OCI-LY1 (cell line): Measurements from ENCODE around the gene IFNL3.

Source experiments
- H2AFZ ChIP-seq: fragments of 200-600 bp; sonication (generic), shearing (Covaris generic); 2 replicates; pipeline ENCODE4 v1.6.0; 2014; ENCODE audit warnings: antibody characterized with exemption, mild to moderate bottlenecking, low read length
- H3F3A ChIP-seq: fragments of 200-600 bp; sonication (generic), shearing (Covaris generic); 2 replicates; pipeline ENCODE4 v1.6.0; 2014; ENCODE audit warnings: mild to moderate bottlenecking, antibody characterized with exemption, low read length, moderate library complexity; ENCODE audit not compliant: insufficient read depth
- H3K27ac ChIP-seq: fragments of 200-600 bp; sonication (generic); 2 replicates; pipeline ENCODE4 v1.5.1; 2014; ENCODE audit warnings: low read length, mixed run types, mild to moderate bottlenecking, low read depth; ENCODE audit not compliant: poor library complexity, severe bottlenecking
- H3K27me3 ChIP-seq: fragments of 200-600 bp; sonication (generic); 2 replicates; pipeline ENCODE4 v1.6.0; 2014; ENCODE audit warnings: antibody characterized with exemption, mild to moderate bottlenecking, low read length, moderate library complexity; ENCODE audit not compliant: insufficient read depth
- H3K36me3 ChIP-seq: fragments of 200-600 bp; sonication (generic); 2 replicates; pipeline ENCODE4 v1.6.1; 2014; ENCODE audit warnings: mild to moderate bottlenecking, antibody characterized with exemption, low read length, moderate library complexity, mixed read lengths; ENCODE audit not compliant: insufficient read depth
- H3K4me1 ChIP-seq: fragments of 200-600 bp; sonication (generic); 2 replicates; pipeline ENCODE4 v1.5.1; 2014; ENCODE audit warnings: mild to moderate bottlenecking, low read length, moderate library complexity; ENCODE audit not compliant: insufficient read depth, severe bottlenecking
- H3K4me2 ChIP-seq: fragments of 200-600 bp; sonication (generic), shearing (Covaris generic); 2 replicates; pipeline ENCODE4 v1.6.1; 2014; ENCODE audit warnings: low read length
- H3K4me3 ChIP-seq: fragments of 200-600 bp; sonication (generic); 2 replicates; pipeline ENCODE4 v1.5.1; 2014; ENCODE audit warnings: low read length, low read depth, mild to moderate bottlenecking, mixed read lengths; ENCODE audit not compliant: poor library complexity, severe bottlenecking
- H3K79me2 ChIP-seq: fragments of 200-600 bp; shearing (Covaris generic); 2 replicates; pipeline ENCODE4 v1.6.1; 2016; ENCODE audit warnings: mixed run types, low read length, mixed read lengths; ENCODE audit not compliant: insufficient read depth
- H3K9ac ChIP-seq: fragments of 200-600 bp; sonication (generic), shearing (Covaris generic); 2 replicates; pipeline ENCODE4 v1.6.1; 2014; ENCODE audit warnings: mild to moderate bottlenecking, low read length, mixed read lengths
- H3K9me2 ChIP-seq: fragments of 200-600 bp; sonication (generic), shearing (Covaris generic); 2 replicates; pipeline ENCODE4 v1.6.1; 2014; ENCODE audit warnings: low read depth, mild to moderate bottlenecking, low read length, mixed read lengths
- H3K9me3 ChIP-seq: fragments of 200-600 bp; shearing (Covaris generic); 2 replicates; pipeline ENCODE4 v1.6.1; 2014; ENCODE audit warnings: low read length, mixed read lengths
- H4K20me1 ChIP-seq: fragments of 200-600 bp; sonication (generic), shearing (Covaris generic); 2 replicates; pipeline ENCODE4 v1.6.0; 2016; ENCODE audit warnings: mild to moderate bottlenecking, low read length; ENCODE audit not compliant: insufficient read depth
- EZH2 ChIP-seq: fragments of 200-600 bp; sonication (generic), shearing (Covaris generic); IDR thresholded peaks from 2 replicates; pipeline ENCODE4 v1.8.0; 2017; ENCODE audit warnings: borderline replicate concordance, mixed run types, mild to moderate bottlenecking, antibody characterized with exemption, low read length, moderate library complexity, mixed read lengths
- TF ChIP-seq, protein P1 (sequence below): fragments of 200-600 bp; sonication (generic), shearing (Covaris generic); IDR thresholded peaks from 2 replicates; pipeline ENCODE4 v1.5.1; 2017; ENCODE audit warnings: mild to moderate bottlenecking, antibody characterized with exemption, low read length, moderate library complexity, mixed read lengths

Gene IFNL3

GRCh38 chr19:39238944-39239343 lies 5.9 kb downstream of the IFNL3 start:
- H3K79me2 ChIP-seq, result no peaks in the 10 kb centered on the region
- TF ChIP-seq, protein P1, sequence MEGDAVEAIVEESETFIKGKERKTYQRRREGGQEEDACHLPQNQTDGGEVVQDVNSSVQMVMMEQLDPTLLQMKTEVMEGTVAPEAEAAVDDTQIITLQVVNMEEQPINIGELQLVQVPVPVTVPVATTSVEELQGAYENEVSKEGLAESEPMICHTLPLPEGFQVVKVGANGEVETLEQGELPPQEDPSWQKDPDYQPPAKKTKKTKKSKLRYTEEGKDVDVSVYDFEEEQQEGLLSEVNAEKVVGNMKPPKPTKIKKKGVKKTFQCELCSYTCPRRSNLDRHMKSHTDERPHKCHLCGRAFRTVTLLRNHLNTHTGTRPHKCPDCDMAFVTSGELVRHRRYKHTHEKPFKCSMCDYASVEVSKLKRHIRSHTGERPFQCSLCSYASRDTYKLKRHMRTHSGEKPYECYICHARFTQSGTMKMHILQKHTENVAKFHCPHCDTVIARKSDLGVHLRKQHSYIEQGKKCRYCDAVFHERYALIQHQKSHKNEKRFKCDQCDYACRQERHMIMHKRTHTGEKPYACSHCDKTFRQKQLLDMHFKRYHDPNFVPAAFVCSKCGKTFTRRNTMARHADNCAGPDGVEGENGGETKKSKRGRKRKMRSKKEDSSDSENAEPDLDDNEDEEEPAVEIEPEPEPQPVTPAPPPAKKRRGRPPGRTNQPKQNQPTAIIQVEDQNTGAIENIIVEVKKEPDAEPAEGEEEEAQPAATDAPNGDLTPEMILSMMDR, result no peak
- no peak for TF ChIP-seq EZH2
- H3K4me3 ChIP-seq, result no peak overlapping the region
- peaks cover 8% of the 10 kb centered on the region for H3K4me1 ChIP-seq
- H3K27ac ChIP-seq, result no peak overlapping the region
- no peaks in the 10 kb centered on the region for H3K9me2 ChIP-seq
- no peaks in the 10 kb centered on the region for H3K9me3 ChIP-seq
- no peak overlapping the region for H3K9ac ChIP-seq
- no peaks in the 10 kb centered on the region for H3F3A ChIP-seq
- H3K27me3 ChIP-seq, result no peaks in the 10 kb centered on the region
- H3K36me3 ChIP-seq, result no peaks in the 10 kb centered on the region
- no peak overlapping the region for H3K4me2 ChIP-seq
- no peaks in the 10 kb centered on the region for H4K20me1 ChIP-seq
- no peak overlapping the region for H2AFZ ChIP-seq

- H3K4me3 ChIP-seq, result no peak overlapping the region
- no peak for TF ChIP-seq EZH2
- TF ChIP-seq, protein P1, result no peak
- H3K9ac ChIP-seq, result no peak overlapping the region
- H3K4me1 ChIP-seq, result peaks cover 8% of the 10 kb centered on the region
- no peaks in the 10 kb centered on the region for H3K79me2 ChIP-seq
- no peaks in the 10 kb centered on the region for H3K9me2 ChIP-seq
- no peak overlapping the region for H2AFZ ChIP-seq
- H3K4me2 ChIP-seq, result peak overlapping the region; percentile 43
- H4K20me1 ChIP-seq, result no peaks in the 10 kb centered on the region
- no peak overlapping the region for H3K27ac ChIP-seq
- H3K36me3 ChIP-seq, result no peaks in the 10 kb centered on the region
- H3K27me3 ChIP-seq, result no peaks in the 10 kb centered on the region
- no peaks in the 10 kb centered on the region for H3F3A ChIP-seq
- H3K9me3 ChIP-seq, result no peaks in the 10 kb centered on the region
These were observed 6.6 kb downstream of the IFNL3 start for GRCh38 chr19:39238209-39238608.

DNA sequence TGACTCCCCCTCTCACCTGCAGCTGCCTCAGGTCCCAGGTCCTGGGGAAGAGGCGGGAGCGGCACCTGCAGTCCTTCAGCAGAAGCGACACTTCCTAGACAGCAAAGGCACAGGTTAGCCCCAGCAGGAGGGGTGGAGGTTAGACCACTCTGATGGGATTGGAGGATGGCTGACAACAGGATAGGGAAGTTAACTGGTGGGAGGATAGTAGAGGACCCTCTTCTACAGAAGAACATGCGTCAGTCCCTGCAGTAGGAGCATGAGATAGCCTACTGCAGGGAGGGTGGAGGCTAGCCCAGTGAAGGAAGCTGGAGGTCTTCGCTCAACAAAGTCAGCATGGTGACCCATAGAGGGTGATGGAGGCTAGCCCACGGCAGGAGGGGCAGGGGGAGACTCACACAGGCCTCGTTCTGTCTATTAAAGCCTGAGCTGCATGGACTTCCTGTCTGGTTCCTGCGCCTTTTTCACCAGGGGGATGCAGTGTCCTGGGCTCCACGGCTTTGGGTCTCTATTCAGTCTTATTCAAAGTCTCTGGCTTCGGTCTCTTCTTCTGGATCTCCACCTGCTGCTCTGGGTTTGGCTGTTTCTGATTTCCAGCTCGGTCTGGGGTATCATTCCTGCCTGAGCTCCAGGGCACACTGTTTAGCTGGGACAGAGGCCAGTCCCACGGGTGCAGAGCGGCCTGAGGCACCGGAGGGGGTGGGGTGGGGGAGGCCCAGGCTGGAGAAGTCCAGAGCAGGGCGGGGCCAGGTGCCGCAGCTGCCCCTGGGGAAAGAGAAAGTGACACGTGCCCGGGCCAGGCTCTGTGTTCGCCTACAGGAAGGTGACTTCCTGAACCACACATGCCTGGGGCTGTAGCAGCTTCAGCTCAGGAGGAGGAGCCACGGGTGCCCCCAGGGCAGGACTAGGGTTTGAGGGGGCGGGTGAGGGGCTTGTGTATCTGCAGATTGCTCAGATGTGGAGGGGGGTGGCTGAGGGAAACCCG lies 7.3 kb downstream of the IFNL3 start:
- Histone ChIP-seq H3K79me2 (no peaks in the 10 kb centered on the region), H3K4me3 (no peak overlapping the region), H3K27me3 (no peaks in the 10 kb centered on the region), H3K27ac (no peak overlapping the region), H3K36me3 (no peaks in the 10 kb centered on the region), H3K9me2 (no peaks in the 10 kb centered on the region), H3F3A (no peaks in the 10 kb centered on the region), H3K9me3 (no peaks in the 10 kb centered on the region), H3K4me2 (peak overlapping the region; percentile 43), H2AFZ (no peak overlapping the region), H4K20me1 (no peaks in the 10 kb centered on the region), H3K4me1 (peaks cover 8% of the 10 kb centered on the region), H3K9ac (no peak overlapping the region)
- TF ChIP-seq, protein P1, result no peak
- TF ChIP-seq EZH2, result no peak
